ENCODE results near the gene FMN1. TPM values are rescaled to one million over a fixed set of nuclear protein-coding genes. Genes with fewer than 3 reads are reported as not detected.

The FMN1 gene
- total RNA-seq, 1 experiment from 2014 or later = 87.0 TPM

DNA sequence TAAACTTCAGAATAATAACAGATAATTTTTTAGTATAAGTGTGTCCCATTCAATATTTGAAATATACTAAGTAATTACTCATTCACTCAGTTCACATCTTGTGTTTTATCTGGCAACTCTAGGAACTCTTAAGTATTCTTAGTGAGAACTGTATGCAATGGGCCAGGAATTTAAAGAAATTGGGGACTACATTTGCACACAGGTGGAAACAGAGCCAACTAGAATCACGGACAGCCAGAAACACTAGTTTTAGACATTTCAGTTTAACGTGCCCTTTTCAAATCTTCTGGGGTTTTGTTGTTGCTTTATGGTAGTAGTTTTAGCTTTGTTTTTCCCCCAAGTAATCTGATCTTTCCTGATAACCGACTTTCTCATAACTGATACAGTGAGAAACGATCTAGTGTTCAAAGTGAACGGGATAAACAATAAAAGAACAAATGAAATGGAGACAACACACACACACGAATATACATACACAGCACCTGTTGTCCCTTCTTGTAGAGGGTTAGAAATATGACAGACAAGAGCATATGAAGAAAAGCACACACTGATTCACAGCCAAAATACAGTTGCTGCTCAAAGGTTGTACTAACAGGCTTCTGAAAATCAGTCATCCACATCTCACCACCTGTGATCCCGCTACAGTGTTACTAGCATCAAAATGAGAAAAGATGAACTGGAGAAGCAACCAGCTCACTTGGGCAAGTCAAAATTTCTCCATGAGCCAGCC, 167.0 kb downstream of the FMN1 start:
- in situ Hi-C loops (cut with HindIII; ENCODE audit: low pct_unique_long_range_greater_than_20kb, low sequenced_read_pairs) = no loop called here
- DNase-seq (ENCODE audit: low read depth, low spot score) = no peak

DNA sequence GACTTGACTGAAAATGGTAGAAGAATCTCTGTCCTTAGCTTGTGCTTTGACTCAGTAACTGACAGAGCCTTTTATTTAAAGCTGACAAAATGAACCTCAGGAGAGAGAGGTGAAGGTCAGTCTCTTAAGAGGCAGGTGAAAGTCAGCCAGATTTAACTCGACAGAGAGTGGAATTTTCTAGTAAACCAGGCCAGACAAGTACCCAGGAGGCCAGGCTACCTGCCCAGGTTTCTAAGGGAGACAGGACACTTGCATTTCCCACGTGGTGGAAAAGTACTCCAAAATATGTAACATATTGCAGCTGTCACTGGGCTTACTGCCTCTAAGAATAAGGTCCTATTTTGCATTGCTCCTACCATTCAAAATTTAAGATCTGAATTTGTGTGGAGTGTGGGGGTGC, 167.9 kb downstream of the FMN1 start:
- in situ Hi-C loops (cut with HindIII; ENCODE audit: low pct_unique_long_range_greater_than_20kb, low sequenced_read_pairs) = no loop called here
- peak; percentile 41 for DNase-seq (ENCODE audit: low read depth, low spot score)

DNA sequence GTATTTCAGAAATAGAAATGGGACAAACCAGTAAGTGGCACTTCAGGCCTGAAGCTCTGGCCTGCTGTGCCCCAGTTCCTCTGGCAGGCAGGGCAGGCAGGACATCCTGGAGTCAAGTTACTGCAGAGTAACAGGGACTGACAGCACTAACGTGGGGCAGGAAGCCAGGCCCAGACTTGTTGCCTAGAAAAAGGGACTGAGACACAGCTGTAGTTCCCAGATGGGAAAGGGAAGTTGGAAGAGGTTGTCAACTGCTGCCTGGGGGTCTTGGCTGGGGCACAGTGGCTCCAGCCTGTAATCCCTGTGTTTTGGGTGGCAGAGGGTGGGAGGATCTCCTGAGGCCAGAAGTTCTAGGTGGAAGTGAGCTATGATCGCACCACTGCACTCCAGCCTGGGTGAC, 171.9 kb downstream of the FMN1 start:
- peak; percentile 36 for DNase-seq (ENCODE audit: low read depth, low spot score)
- in situ Hi-C loops (cut with HindIII; ENCODE audit: low pct_unique_long_range_greater_than_20kb, low sequenced_read_pairs) = no loop called here

DNA sequence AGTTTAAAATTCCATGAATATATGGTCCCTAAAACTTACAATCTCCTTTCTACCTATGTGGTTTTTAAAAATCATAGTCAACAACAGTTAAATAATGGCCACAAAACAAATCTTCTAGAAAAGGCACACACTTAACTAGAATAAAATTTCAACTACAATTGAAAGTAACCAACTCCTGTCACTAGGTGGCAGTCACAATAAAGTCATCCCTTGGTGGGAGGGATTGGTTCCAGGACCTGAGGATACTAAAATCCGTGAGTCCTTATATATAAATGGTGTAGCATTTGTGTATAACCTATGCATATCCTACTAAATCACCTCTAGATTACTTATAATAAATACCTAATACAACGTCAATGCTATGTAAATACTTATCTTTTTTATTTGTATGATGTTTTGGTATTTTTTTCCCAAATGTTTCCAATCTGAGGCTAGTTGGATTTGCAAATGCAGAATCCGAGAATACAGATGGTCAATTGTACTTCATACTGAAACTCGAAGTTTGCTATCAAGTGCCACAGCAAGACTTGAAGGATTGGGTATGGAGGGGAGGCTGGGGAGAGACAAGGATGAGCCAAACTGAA, 172.6 kb downstream of the FMN1 start:
- in situ Hi-C loops (cut with HindIII; ENCODE audit: low pct_unique_long_range_greater_than_20kb, low sequenced_read_pairs) = no loop called here
- peak; percentile 68 for DNase-seq (ENCODE audit: low read depth, low spot score)

DNA sequence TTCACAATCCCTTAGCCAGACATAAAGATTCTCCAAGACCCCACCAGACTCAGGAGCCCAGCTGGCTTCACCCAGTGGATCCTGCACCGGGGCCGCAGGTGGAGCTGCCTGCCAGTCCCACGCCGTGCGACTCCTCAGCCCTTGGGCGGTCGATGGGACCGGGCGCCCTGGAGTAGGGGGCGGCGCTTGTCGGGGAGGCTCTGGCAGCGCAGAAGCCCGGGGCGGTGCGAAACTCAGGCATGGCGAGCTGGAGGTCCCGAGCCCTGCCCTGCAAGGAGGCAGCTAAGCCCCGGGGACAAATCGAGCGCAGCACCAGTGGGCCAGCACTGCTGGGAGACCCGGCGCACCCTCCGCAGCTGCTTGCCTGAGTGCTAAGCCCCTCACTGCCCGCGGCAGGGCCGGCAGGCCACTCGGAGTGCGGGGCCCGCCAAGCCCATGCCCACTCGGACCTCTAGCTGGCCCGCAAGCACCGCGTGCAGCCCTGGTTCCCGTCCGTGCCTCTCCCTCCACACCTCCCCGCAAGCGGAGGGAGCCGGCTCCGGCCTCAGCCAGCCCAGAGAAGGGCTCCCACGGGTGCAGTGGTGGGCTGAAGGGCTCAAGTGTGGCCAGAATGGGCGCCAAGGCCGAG, 175.0 kb downstream of the FMN1 start:
- no peak for DNase-seq (ENCODE audit: low read depth, low spot score)
- in situ Hi-C loops (cut with HindIII; ENCODE audit: low pct_unique_long_range_greater_than_20kb, low sequenced_read_pairs) = no loop called here

DNA sequence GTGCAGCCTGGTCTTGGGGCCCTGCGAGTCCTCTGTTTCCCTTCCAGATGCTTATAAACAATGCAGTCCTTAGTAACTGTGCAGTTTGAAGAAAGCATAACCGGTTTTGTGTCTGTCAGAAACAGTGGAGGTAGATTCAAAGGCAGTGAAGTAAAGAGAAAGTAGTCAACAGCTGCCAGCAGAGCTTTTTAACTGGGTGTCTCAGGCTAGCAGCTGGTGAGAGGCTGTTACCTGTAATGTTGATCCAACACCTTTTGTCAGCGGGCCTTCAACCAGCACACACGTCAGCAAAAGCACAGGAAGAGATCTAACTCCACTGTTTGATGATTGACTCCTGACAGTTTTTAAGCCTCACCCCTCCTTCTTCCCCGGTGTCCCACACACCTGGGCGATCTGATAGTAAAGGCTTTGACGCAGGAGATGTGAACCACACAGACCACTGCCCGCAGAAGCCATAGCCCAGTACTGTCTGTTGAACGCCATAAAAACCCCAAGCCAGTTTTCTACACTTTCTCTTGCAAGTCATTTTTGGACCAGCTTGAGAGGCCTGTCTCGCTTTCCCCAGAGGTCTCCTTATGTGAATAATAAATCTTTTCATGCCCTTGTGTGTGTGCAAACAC, 178.0 kb downstream of the FMN1 start:
- in situ Hi-C loops (cut with HindIII; ENCODE audit: low pct_unique_long_range_greater_than_20kb, low sequenced_read_pairs) = no loop called here
- DNase-seq (ENCODE audit: low read depth, low spot score) = no peak

DNA sequence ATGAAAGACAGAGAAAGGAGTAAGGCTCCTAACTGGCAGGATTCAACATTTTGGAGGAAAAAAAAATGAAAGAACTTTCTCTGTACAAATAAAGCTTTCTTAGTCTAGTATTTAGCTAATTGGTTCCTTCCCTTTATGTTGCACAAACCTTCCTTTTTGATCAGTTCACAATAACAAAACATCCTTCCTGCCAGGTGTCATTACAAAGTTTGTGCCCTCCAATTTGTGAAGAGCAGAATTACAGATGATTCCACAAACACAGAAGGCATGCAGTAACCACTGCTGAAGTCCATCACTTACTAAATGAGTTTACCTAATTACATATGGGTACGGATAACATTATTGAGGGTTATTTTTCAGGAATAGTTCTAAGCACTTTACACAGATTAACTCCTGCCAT, 179.9 kb downstream of the FMN1 start:
- DNase-seq (ENCODE audit: low read depth, low spot score) = no peak
- in situ Hi-C loops (cut with HindIII; ENCODE audit: low pct_unique_long_range_greater_than_20kb, low sequenced_read_pairs) = no loop called here

DNA sequence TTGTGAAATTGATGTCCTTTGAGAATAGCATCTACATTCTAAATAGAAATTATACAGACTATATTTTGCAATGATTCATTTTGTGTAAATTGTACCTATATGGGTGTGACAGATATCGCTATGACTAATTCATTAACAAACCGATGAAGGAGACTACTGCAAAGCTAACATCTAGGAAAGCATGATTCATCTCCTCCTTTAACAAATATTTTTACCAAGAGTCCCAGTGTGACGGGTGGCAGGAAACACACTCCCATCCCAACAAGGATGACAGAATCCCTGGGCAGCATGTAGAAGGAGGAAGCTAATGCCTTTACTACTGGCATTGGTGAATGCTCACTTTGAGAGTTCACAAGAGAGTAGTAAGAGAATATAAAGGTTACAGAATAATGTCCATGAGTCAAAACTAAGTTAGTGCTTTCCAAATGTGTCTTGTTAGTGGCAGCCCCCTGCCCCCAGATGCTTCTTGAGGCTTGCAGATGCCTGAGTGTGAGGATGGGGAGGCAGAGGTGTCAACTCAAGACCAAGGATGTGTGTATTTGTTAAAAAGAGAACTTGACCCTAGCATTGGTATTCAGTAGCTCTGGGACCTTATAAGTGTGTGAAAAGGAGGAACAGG, 180.6 kb downstream of the FMN1 start:
- in situ Hi-C loops (cut with HindIII; ENCODE audit: low pct_unique_long_range_greater_than_20kb, low sequenced_read_pairs) = no loop called here
- DNase-seq (ENCODE audit: low read depth, low spot score) = no peak

DNA sequence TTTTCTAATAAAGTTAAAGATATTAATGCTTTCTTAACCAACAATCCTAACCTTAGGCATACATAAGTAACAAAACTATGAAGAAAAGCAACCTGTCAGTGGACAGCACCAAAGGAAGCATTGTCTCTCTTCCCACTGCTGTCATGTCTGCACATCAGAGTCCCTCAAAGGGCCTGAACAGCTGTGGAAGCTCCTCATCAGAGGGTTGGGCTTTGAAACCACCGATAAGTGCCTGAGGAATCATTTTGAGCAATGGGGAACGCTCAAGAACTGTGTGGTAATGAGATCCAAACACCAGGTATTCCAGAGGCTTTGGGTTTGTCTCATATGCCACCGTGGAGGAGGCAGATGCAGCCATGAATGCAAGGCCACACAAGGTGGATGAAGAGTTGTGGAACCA, 182.5 kb downstream of the FMN1 start:
- no peak for DNase-seq (ENCODE audit: low read depth, low spot score)
- in situ Hi-C loops (cut with HindIII; ENCODE audit: low pct_unique_long_range_greater_than_20kb, low sequenced_read_pairs) = no loop called here

DNA sequence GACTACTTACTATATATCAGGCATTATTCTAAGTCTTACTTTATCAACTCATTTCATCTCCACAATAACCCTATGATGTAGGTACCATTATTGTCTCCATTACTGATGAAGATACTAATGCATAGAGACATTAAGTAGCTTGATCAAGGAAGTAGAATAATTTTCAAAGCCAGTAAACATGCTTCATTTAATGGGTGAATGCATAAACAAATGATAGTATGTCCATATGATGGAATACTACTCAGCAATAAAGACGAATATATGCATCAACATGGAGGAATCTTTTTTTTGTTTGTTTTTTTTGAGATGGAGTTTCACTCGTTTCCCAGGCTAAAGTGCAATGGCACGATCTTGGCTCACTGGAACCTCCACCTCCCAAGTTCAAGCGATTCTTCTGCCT, 184.9 kb downstream of the FMN1 start:
- in situ Hi-C loops (cut with HindIII; ENCODE audit: low pct_unique_long_range_greater_than_20kb, low sequenced_read_pairs) = no loop called here

DNA sequence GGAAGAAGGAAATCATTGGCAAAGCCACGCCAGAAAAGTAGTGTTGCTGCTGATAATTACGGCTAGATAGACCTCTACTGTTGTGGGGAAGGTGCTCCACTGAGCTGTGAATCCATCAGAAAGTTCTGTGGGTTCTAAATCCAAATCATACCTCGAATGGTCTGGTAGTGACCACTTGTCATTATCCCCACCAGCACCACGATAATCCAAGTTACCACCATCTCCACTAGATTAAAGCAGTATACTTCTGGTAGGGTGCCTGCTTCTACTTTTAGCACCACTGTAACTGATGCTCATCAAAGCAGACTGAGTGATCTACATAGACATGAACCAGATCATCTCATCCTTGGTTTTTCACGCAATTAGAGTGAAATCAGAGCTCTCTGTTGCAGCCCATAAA, 185.5 kb downstream of the FMN1 start:
- in situ Hi-C loops (cut with HindIII; ENCODE audit: low pct_unique_long_range_greater_than_20kb, low sequenced_read_pairs) = no loop called here
- DNase-seq (ENCODE audit: low read depth, low spot score) = no peak

More for the DNA sequence above, 184.9 kb downstream of the FMN1 start:
- no peak for DNase-seq (ENCODE audit: low read depth, low spot score)

DNA sequence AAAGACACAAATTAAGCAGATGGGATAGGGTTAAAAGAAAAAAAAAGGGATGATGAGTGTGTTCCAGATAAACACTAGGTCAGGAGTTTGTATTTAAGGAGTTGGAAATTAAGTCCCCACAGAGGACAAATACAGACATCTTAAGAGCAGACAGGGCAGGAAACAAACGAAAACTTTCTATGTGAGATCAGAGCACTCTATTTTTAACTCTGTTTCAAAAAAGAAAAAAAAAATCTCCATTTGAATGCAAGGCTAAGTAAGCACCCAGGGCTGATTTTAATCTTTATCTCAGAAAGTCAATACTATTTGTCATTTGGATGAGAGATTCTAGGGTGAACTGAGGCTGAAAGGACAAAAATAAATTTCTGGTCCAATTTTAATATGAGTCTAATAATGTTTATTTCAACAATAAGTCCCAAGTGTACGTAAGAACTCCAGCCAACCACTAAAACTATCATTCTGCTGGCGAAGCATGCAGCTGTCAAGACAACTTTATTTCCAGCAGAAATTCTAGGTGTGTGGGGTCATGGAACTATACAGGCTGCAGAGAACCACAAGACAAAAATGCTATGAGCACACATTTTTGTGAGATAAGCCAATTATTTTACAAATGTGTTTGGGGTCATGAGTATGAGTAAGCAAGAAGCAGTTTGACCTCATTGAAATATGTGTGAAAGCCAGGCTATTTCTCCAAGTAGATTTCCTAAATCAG, 186.1 kb downstream of the FMN1 start:
- DNase-seq (ENCODE audit: low read depth, low spot score) = no peak

DNA sequence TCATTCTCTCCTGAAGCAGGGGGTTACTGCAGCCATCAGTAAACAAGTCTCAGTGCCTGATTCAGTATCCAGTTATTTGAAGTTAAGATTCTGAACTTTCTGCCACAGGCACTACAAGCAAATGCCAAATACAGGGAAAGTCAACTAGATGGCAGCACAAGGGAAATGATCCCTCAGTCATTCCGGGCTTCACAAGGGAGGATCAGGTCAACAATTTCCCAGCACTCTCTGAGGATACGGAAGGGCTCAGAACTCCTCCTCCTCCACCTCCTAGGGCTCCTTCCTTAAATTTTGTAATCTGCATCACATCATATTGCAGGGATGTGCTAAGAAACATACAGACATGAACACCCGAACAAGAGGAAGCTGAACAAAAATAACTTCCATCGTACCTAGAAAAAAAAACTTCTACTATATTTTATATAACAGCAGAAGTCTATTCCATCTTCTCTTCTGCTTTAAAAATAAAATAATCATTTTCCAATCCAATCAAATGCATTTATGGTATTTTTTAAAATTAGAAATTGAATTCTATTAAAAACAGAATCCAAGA, 187.1 kb downstream of the FMN1 start:
- in situ Hi-C loops (cut with HindIII; ENCODE audit: low pct_unique_long_range_greater_than_20kb, low sequenced_read_pairs) = no loop called here
- peak; percentile 71 for DNase-seq (ENCODE audit: low read depth, low spot score)

More for the DNA sequence above, 186.1 kb downstream of the FMN1 start:
- in situ Hi-C loops (cut with HindIII; ENCODE audit: low pct_unique_long_range_greater_than_20kb, low sequenced_read_pairs) = no loop called here

DNA sequence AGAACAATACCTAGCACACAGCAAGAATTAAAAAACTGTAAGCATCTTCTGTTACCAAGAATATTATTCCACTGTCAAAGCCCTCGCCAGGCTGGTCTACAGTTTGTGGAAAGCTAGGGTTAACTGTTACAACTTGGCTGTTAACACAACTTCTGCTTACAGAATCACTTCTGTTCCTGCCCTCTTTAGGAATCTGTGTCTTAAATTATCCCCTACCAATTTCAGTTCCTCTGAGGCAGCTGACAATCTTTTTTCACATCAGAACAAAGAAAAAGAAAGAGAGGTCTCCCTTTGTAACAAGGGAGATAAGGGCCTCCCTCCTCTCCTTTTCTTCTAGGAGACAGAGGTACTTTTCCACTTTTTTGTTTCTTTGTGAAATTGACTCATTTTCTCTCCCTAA, 188.9 kb downstream of the FMN1 start:
- no peak for DNase-seq (ENCODE audit: low read depth, low spot score)
- in situ Hi-C loops (cut with HindIII; ENCODE audit: low pct_unique_long_range_greater_than_20kb, low sequenced_read_pairs) = no loop called here

DNA sequence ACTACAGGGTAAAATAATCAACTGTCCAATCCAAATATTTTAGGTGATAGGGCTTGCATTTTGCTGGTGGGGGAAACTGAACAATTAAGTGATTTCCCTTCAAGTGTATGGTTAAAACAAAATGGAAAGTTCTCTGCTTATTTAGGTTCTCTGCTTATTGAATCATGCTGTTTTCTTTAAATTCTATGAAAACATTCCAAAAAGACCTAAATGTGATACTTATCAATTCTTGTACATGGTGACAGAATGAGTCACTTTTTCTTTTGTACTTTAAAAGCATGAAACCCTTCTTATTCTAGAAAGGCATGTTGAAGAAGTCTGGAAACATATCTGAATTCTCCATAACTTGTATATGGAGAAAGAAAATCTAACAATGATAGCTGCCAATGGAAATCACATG, 192.6 kb downstream of the FMN1 start:
- in situ Hi-C loops (cut with HindIII; ENCODE audit: low pct_unique_long_range_greater_than_20kb, low sequenced_read_pairs) = no loop called here
- no peak for DNase-seq (ENCODE audit: low read depth, low spot score)

DNA sequence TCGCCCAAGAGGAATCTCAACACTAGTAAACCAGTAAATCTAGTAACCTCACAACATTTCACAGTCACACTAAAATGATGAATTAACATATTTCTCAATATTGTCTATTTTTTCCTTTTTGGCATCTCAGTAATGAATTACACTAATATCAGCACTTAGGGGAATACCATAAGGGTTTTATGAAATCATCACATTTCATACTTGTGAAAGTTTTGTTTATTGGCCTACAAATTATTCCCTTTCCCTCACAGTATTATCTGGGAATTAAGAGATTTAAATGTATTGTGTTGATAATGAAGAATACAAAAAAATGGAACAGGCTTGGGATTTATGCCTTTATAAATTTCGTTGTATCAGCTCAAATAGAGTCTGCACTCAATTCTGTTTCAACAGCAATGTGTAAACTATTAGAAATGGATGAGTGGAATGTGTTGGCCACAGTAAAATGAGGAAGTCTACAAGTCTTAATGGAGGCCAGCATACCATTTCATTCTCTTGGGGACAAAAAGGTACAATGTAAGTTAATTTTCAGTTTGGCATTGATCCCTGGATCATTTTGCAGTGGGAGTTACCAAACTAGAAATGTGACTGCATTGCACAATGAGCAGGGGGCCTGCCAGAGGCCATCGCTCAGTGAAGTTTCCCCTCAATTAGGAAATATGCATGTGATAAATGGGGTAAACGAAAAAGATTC, 195.4 kb downstream of the FMN1 start:
- in situ Hi-C loops (cut with HindIII; ENCODE audit: low pct_unique_long_range_greater_than_20kb, low sequenced_read_pairs) = no loop called here
- DNase-seq (ENCODE audit: low read depth, low spot score) = no peak

DNA sequence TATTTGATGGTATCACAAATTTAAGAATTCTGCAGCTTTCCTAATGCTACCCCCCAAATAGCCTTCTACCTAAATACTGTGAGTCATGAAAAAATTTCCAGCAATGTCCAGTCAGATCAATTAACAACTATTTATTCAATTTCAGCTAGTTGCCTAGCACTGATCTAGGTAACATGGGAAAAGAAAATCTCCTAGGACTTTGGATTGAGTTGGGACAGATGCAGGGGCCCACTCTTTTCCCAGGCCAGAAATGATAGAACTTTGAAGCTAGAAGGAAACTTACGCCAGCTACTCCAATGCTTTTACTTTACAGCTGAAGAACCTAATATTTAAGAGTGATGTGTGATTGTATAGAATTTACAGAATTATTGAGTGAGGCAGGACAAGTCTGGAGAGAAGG, 196.3 kb downstream of the FMN1 start:
- DNase-seq (ENCODE audit: low read depth, low spot score) = no peak
- in situ Hi-C loops (cut with HindIII; ENCODE audit: low pct_unique_long_range_greater_than_20kb, low sequenced_read_pairs) = no loop called here
